ENCODE data around the gene SMAD5.

SMAD5 gene

DNA sequence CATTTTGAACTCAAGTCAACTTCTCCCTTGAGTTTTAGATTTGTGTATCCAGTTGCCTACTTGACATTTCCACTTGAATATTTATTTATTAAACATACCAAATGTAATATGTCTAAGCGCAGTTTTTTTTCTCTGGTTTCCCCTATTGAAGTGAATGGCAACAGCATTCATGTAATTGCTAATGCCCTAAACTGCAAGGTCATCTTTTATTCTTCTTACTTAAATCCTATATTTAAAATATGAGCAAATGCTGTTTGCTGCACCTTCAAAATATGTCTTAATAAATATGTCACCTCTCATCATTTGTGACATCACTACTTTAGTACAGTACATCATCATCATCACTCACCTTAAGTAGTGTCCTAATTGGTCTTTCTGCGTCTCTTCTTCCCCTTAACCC is 22.4 kb downstream of the SMAD5 start:
- Histone ChIP-seq H3F3A (ENCODE audit: insufficient read depth, low read length) (no peaks in the 10 kb centered on the region), H3K27me3 (ENCODE audit: insufficient read depth, low read length) (no peaks in the 10 kb centered on the region), H2AFZ (ENCODE audit: low read length) (no peak overlapping the region), H3K36me3 (ENCODE audit: insufficient read depth, low read length) (peaks cover 65% of the 10 kb centered on the region), H3K4me2 (ENCODE audit: low read length) (no peak overlapping the region), H4K20me1 (ENCODE audit: insufficient read depth, low read length) (no peaks in the 10 kb centered on the region), H3K79me2 (ENCODE audit: insufficient read depth, low read length) (peaks cover 49% of the 10 kb centered on the region), H3K9me3 (ENCODE audit: low read length) (no peaks in the 10 kb centered on the region), H3K4me1 (ENCODE audit: insufficient read depth, low read length, severe bottlenecking) (no peaks in the 10 kb centered on the region), H3K4me3 (ENCODE audit: low read depth, low read length, poor library complexity, severe bottlenecking) (no peak overlapping the region), H3K9ac (ENCODE audit: low read length) (no peak overlapping the region), H3K9me2 (ENCODE audit: low read depth, low read length) (no peaks in the 10 kb centered on the region), H3K27ac (ENCODE audit: low read depth, low read length, poor library complexity, severe bottlenecking) (no peak overlapping the region)
- no peak for TF ChIP-seq EZH2 (IDR thresholded peaks at IDR 0.05; ENCODE audit: borderline replicate concordance, low read length)
- no peak for TF ChIP-seq CTCF (IDR thresholded peaks at IDR 0.05; ENCODE audit: low read length)

DNA sequence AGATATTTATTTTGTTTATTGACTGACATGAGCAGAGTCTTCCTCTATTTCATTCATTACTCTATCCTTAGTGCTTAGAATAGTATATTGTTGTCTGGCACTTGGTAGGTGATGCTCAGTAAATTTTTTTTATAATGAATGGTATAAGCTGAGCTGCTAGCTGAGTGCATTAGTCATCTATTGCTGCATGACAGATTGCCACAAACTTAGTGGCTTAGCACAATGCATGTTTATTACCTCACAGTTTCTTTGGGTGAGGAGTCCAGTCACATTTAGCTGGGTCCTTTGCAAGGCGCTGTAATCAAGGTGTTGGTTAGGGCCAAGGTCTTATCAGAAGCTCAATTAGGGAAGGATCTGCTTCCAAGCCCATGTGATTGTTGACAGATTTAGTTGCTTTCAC is 23.1 kb downstream of the SMAD5 start:
- H3K27me3 ChIP-seq (ENCODE audit: insufficient read depth, low read length): no peaks in the 10 kb centered on the region
- no peak overlapping the region for H3K27ac ChIP-seq (ENCODE audit: low read depth, low read length, poor library complexity, severe bottlenecking)
- H3K9ac ChIP-seq (ENCODE audit: low read length): no peak overlapping the region
- no peaks in the 10 kb centered on the region for H3F3A ChIP-seq (ENCODE audit: insufficient read depth, low read length)
- H3K9me3 ChIP-seq (ENCODE audit: low read length): no peaks in the 10 kb centered on the region
- no peaks in the 10 kb centered on the region for H3K9me2 ChIP-seq (ENCODE audit: low read depth, low read length)
- no peak overlapping the region for H2AFZ ChIP-seq (ENCODE audit: low read length)
- H3K36me3 ChIP-seq (ENCODE audit: insufficient read depth, low read length): peaks cover 70% of the 10 kb centered on the region
- H3K79me2 ChIP-seq (ENCODE audit: insufficient read depth, low read length): peaks cover 42% of the 10 kb centered on the region
- H3K4me2 ChIP-seq (ENCODE audit: low read length): no peak overlapping the region
- no peaks in the 10 kb centered on the region for H4K20me1 ChIP-seq (ENCODE audit: insufficient read depth, low read length)
- H3K4me3 ChIP-seq (ENCODE audit: low read depth, low read length, poor library complexity, severe bottlenecking): no peak overlapping the region
- TF ChIP-seq CTCF (IDR thresholded peaks at IDR 0.05; ENCODE audit: low read length) (no peak), EZH2 (IDR thresholded peaks at IDR 0.05; ENCODE audit: borderline replicate concordance, low read length) (no peak)
- H3K4me1 ChIP-seq (ENCODE audit: insufficient read depth, low read length, severe bottlenecking): peaks cover 2% of the 10 kb centered on the region

GRCh38 chr5:136157514-136157913 is 24.9 kb downstream of the SMAD5 start:
- H3K27me3 ChIP-seq (ENCODE audit: insufficient read depth, low read length): no peaks in the 10 kb centered on the region
- H3K4me1 ChIP-seq (ENCODE audit: insufficient read depth, low read length, severe bottlenecking): peaks cover 20% of the 10 kb centered on the region
- TF ChIP-seq EZH2 (IDR thresholded peaks at IDR 0.05; ENCODE audit: borderline replicate concordance, low read length) (no peak), CTCF (IDR thresholded peaks at IDR 0.05; ENCODE audit: low read length) (no peak)
- no peak overlapping the region for H2AFZ ChIP-seq (ENCODE audit: low read length)
- H4K20me1 ChIP-seq (ENCODE audit: insufficient read depth, low read length): no peaks in the 10 kb centered on the region
- no peak overlapping the region for H3K4me2 ChIP-seq (ENCODE audit: low read length)
- H3K36me3 ChIP-seq (ENCODE audit: insufficient read depth, low read length): peaks cover 78% of the 10 kb centered on the region
- no peak overlapping the region for H3K27ac ChIP-seq (ENCODE audit: low read depth, low read length, poor library complexity, severe bottlenecking)
- H3K9me2 ChIP-seq (ENCODE audit: low read depth, low read length): no peaks in the 10 kb centered on the region
- no peak overlapping the region for H3K4me3 ChIP-seq (ENCODE audit: low read depth, low read length, poor library complexity, severe bottlenecking)
- no peaks in the 10 kb centered on the region for H3K9me3 ChIP-seq (ENCODE audit: low read length)
- no peak overlapping the region for H3K9ac ChIP-seq (ENCODE audit: low read length)
- no peaks in the 10 kb centered on the region for H3F3A ChIP-seq (ENCODE audit: insufficient read depth, low read length)
- H3K79me2 ChIP-seq (ENCODE audit: insufficient read depth, low read length): peaks cover 26% of the 10 kb centered on the region; the same call in 1 of the 2 replicates
